H7 (cell line): ENCODE data around the gene RAB7B. TPM values are rescaled to one million over a fixed set of nuclear protein-coding genes. Genes with fewer than 3 reads are reported as not detected.
A peak's percentile ranks its signal among the peaks of the same experiment; 100 is the strongest.

ENCODE experiments used
- DNase-seq: peaks from one replicate; pipeline ENCODE4 v3.0.0; 2012
- H3K27me3 ChIP-seq: 2 replicates; pipeline ENCODE4 v1.6.0; 2011; ENCODE audit warnings: mild to moderate bottlenecking, low read length; ENCODE audit not compliant: control insufficient read depth, insufficient read depth
- H3K36me3 ChIP-seq: replicated peaks from 2 replicates; pipeline ENCODE4 v1.5.1; 2011; ENCODE audit warnings: low read length; ENCODE audit not compliant: control insufficient read depth, insufficient read depth
- H3K4me3 ChIP-seq: 2 replicates; pipeline ENCODE4 v1.5.1; 2011; ENCODE audit warnings: low read depth, mild to moderate bottlenecking, control low read depth, low read length, moderate library complexity; ENCODE audit not compliant: insufficient read depth
- total RNA-seq: library from RNA; depleted of rRNA; stranded (reverse); fragments of >200 nt; shearing (Covaris generic); gene quantifications from 2 replicates; pipeline ENCODE4 v1.2.3, GENCODE V29; 2014

RAB7B gene
- total RNA-seq, 1 experiment from 2014 or later: not detected

GRCh38 chr1:205948886-205949285 lies 54.3 kb downstream of the RAB7B start:
- Histone ChIP-seq H3K4me3 (no peak overlapping the region), H3K36me3 (no peaks in the 10 kb centered on the region), H3K27me3 (no peaks in the 10 kb centered on the region; the same call in 1 of the 2 replicates)
- DNase-seq: no peak

GRCh38 chr1:205948039-205948438 lies 55.2 kb downstream of the RAB7B start:
- H3K27me3 ChIP-seq: no peaks in the 10 kb centered on the region; the same call in 1 of the 2 replicates
- no peak for DNase-seq
- H3K36me3 ChIP-seq: no peaks in the 10 kb centered on the region
- no peak overlapping the region for H3K4me3 ChIP-seq

GRCh38 chr1:205947024-205947423 lies 56.2 kb downstream of the RAB7B start:
- Histone ChIP-seq H3K36me3 (no peaks in the 10 kb centered on the region), H3K4me3 (no peak overlapping the region), H3K27me3 (no peaks in the 10 kb centered on the region; the same call in 1 of the 2 replicates)
- DNase-seq: no peak

GRCh38 chr1:205945069-205945468 lies 58.1 kb downstream of the RAB7B start:
- H3K4me3 ChIP-seq: no peak overlapping the region
- H3K36me3 ChIP-seq: no peaks in the 10 kb centered on the region
- DNase-seq: no peak
- no peaks in the 10 kb centered on the region; the same call in 1 of the 2 replicates for H3K27me3 ChIP-seq

- no peak overlapping the region for H3K4me3 ChIP-seq
- H3K36me3 ChIP-seq: no peaks in the 10 kb centered on the region
- no peaks in the 10 kb centered on the region; the same call in 1 of the 2 replicates for H3K27me3 ChIP-seq
- no peak for DNase-seq
Measured at GRCh38 chr1:205944525-205944924, 58.7 kb downstream of the RAB7B start.

GRCh38 chr1:205943245-205943644 lies 60.0 kb downstream of the RAB7B start, which contains the start of gene SLC26A9:
SLC26A9 (minus strand) TSS chr1:205943456; CDS start chr1:205935820, 7,636 bp downstream.
- Histone ChIP-seq H3K4me3 (no peak within 1 kb of the TSS), H3K36me3 (no peaks in the 10 kb centered on the region), H3K27me3 (no peaks in the 10 kb centered on the region; the same call in 1 of the 2 replicates)
- no peak for DNase-seq

GRCh38 chr1:205942631-205943159 lies 60.5 kb downstream of the RAB7B start:
- no peak overlapping the region for H3K4me3 ChIP-seq
- DNase-seq: no peak
- no peaks in the 10 kb centered on the region for H3K36me3 ChIP-seq
- H3K27me3 ChIP-seq: no peaks in the 10 kb centered on the region; the same call in 1 of the 2 replicates

GRCh38 chr1:205940710-205941109 lies 62.5 kb downstream of the RAB7B start:
- Histone ChIP-seq H3K36me3 (no peaks in the 10 kb centered on the region), H3K4me3 (no peak overlapping the region), H3K27me3 (no peaks in the 10 kb centered on the region; the same call in 1 of the 2 replicates)
- no peak for DNase-seq

GRCh38 chr1:205939690-205940330 lies 63.4 kb downstream of the RAB7B start:
- H3K27me3 ChIP-seq: no peaks in the 10 kb centered on the region
- H3K4me3 ChIP-seq: no peak overlapping the region
- peak; percentile 94 for DNase-seq
- H3K36me3 ChIP-seq: no peaks in the 10 kb centered on the region

GRCh38 chr1:205938682-205939081 lies 64.5 kb downstream of the RAB7B start:
- no peak for DNase-seq
- H3K27me3 ChIP-seq: no peaks in the 10 kb centered on the region
- H3K36me3 ChIP-seq: no peaks in the 10 kb centered on the region
- no peak overlapping the region for H3K4me3 ChIP-seq

GRCh38 chr1:205936846-205937586 lies 66.2 kb downstream of the RAB7B start:
- H3K27me3 ChIP-seq: no peaks in the 10 kb centered on the region
- H3K36me3 ChIP-seq: no peaks in the 10 kb centered on the region
- H3K4me3 ChIP-seq: no peak overlapping the region
- no peak for DNase-seq

GRCh38 chr1:205936311-205936710 lies 66.9 kb downstream of the RAB7B start:
- DNase-seq: no peak
- no peaks in the 10 kb centered on the region for H3K36me3 ChIP-seq
- H3K27me3 ChIP-seq: no peaks in the 10 kb centered on the region
- H3K4me3 ChIP-seq: no peak overlapping the region

- DNase-seq: no peak
- no peaks in the 10 kb centered on the region for H3K27me3 ChIP-seq
- no peak overlapping the region for H3K4me3 ChIP-seq
- no peaks in the 10 kb centered on the region for H3K36me3 ChIP-seq
Measured at GRCh38 chr1:205935869-205936268, 67.3 kb downstream of the RAB7B start.

- Histone ChIP-seq H3K36me3 (no peaks in the 10 kb centered on the region), H3K27me3 (no peaks in the 10 kb centered on the region), H3K4me3 (no peak overlapping the region)
- DNase-seq: no peak
Measured at GRCh38 chr1:205934788-205935187, 68.4 kb downstream of the RAB7B start.
